ENCODE measurements around the gene RTP5.
A peak's percentile ranks its signal among the peaks of the same experiment; 100 is the strongest.
"Not testable (repeated sequence)": the region's sequence is repeated elsewhere in the genome, so short reads cannot be mapped to it uniquely, and the experiment has no call there.

Gene RTP5

GRCh38 chr2:241869087-241869961 is at the start of gene RTP5:
RTP5 (plus strand) TSS chr2:241869729; CDS start chr2:241869757, 28 bp downstream.
- DNase-seq = no peak

- DNase-seq = not testable (repeated sequence)
These were observed 49.4 kb upstream of the RTP5 start for GRCh38 chr2:241819947-241820624.

- DNase-seq = peak; percentile 7
These were observed 48.7 kb upstream of the RTP5 start for GRCh38 chr2:241820625-241821384.

GRCh38 chr2:241821460-241822263 is 47.9 kb upstream of the RTP5 start:
- DNase-seq = peak; percentile 12

- peak; percentile 11 for DNase-seq
These were observed 47.3 kb upstream of the RTP5 start for GRCh38 chr2:241822264-241822623.

- peak; percentile 10 for DNase-seq
These were observed 45.7 kb upstream of the RTP5 start for GRCh38 chr2:241823531-241824437.

GRCh38 chr2:241827394-241827793 is 42.1 kb upstream of the RTP5 start:
- DNase-seq = no peak

- peak; percentile 8 for DNase-seq
These were observed 36.3 kb upstream of the RTP5 start for GRCh38 chr2:241833101-241833663.

GRCh38 chr2:241833756-241834526 is 35.6 kb upstream of the RTP5 start:
- DNase-seq = peak; percentile 5

- peak; percentile 1 for DNase-seq
These were observed 34.9 kb upstream of the RTP5 start for GRCh38 chr2:241834527-241835210.

- DNase-seq = peak; percentile 2
These were observed 33.9 kb upstream of the RTP5 start for GRCh38 chr2:241835611-241836010.

- peak; percentile 2 for DNase-seq
These were observed 33.2 kb upstream of the RTP5 start for GRCh38 chr2:241836292-241836691.

- DNase-seq = peak; percentile 1
These were observed 32.1 kb upstream of the RTP5 start for GRCh38 chr2:241837197-241837965.

- peak; percentile 12 for DNase-seq
These were observed 28.1 kb upstream of the RTP5 start for GRCh38 chr2:241841181-241842066.

- peak; percentile 17 for DNase-seq
These were observed 27.5 kb upstream of the RTP5 start for GRCh38 chr2:241842067-241842415.

- peak; percentile 42 for DNase-seq
These were observed 26.8 kb upstream of the RTP5 start for GRCh38 chr2:241842620-241843211.

- DNase-seq = peak; percentile 27
These were observed 26.0 kb upstream of the RTP5 start for GRCh38 chr2:241843321-241844065.

Measured in right hindlimb (tissue), 1 donor.